Measurements from ENCODE around the gene GSG1L. TPM values are rescaled to one million over a fixed set of nuclear protein-coding genes. Genes with fewer than 3 reads are reported as not detected.
"Not testable (repeated sequence)": the region's sequence is repeated elsewhere in the genome, so short reads cannot be mapped to it uniquely, and the experiment has no call there.

GSG1L gene
- total RNA-seq, 2 donors from 2014 or later = 0.29 TPM; not detected in 1

DNA sequence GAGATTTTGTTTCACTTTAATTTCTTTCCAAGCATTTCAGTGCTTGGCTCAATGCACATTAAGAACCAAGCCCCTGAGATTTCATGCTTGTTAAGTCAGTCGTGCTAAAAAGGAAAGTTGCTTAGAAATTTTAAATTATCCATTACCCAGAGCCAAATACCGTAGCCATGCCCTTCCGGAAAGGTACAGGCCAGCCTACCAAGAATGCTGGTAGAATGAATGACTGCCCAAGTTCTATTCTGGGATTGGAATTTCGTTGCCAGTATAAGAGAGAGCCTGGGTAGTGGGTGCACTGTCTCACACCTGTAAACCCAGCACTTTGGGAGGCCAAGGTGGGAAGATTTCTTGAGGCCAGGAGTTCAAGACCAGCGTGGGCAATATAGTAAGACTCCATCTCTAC lies 319.6 kb downstream of the GSG1L start:
- Mint-ChIP-seq H3K4me3 (no peak overlapping the region), H3K27me3 (no peaks in the 10 kb centered on the region), H3K4me1 (peaks cover 4% of the 10 kb centered on the region), H3K36me3 (ENCODE audit: low read depth) (peaks cover 5% of the 10 kb centered on the region), H3K9me3 (no peaks in the 10 kb centered on the region), H3K27ac (no peak overlapping the region)
- no peak for ATAC-seq (replicated peaks)

GRCh38 chr16:27743001-27743400 lies 320.5 kb downstream of the GSG1L start:
- not testable (repeated sequence) for ATAC-seq (replicated peaks); H3K36me3 Mint-ChIP-seq (ENCODE audit: low read depth); H3K4me1 Mint-ChIP-seq; H3K4me3 Mint-ChIP-seq; H3K9me3 Mint-ChIP-seq; H3K27me3 Mint-ChIP-seq; H3K27ac Mint-ChIP-seq

GRCh38 chr16:27742333-27742732 lies 321.2 kb downstream of the GSG1L start:
- peaks cover 5% of the 10 kb centered on the region for H3K36me3 Mint-ChIP-seq (ENCODE audit: low read depth)
- H3K9me3 Mint-ChIP-seq = no peaks in the 10 kb centered on the region
- no peaks in the 10 kb centered on the region for H3K27me3 Mint-ChIP-seq
- no peak overlapping the region for H3K27ac Mint-ChIP-seq
- H3K4me1 Mint-ChIP-seq = no peaks in the 10 kb centered on the region
- H3K4me3 Mint-ChIP-seq = no peak overlapping the region
- ATAC-seq (replicated peaks) = no peak

GRCh38 chr16:27740496-27741201 lies 322.9 kb downstream of the GSG1L start:
- Mint-ChIP-seq H3K27me3 (no peaks in the 10 kb centered on the region), H3K4me3 (no peak overlapping the region), H3K36me3 (ENCODE audit: low read depth) (peaks cover 5% of the 10 kb centered on the region)

DNA sequence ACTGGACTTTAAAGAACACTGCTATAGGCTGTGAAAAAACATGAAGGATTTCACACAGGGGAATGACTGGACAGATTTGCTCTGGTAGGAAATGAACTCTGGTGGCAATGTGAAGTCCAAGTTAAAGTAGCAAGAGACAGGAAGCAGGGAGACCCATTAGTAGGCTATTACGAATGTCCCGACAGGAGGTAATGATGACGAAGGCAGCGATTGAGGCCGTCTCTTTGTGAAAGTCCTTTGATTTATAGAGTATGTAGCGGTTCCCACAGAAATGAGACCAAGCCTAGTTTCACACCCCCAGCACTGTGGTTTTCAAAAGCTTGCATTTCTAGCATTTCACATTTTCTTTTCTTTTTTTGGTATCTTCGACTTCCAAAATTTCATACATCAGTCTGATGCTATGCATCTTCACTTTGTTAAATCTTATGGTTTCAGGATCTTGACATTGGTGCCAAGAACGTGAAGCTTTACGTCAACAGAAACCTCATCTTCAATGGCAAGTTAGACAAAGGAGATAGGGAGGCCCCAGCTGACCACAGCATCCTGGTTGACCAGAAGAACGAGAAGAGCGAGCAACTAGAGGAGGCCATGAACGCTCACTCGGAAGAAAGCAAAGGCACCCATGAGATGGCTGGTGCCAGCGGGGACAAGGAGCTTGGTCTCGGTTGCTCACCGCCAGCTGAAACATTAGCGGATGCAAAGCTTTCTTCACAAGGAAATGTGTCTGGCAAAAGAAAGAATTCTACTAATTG lies 323.7 kb downstream of the GSG1L start:
- peaks cover 5% of the 10 kb centered on the region for H3K36me3 Mint-ChIP-seq (ENCODE audit: low read depth)

More at GRCh38 chr16:27740496-27741201, 322.9 kb downstream of the GSG1L start:
- Mint-ChIP-seq H3K9me3 (no peaks in the 10 kb centered on the region), H3K27ac (no peak overlapping the region), H3K4me1 (no peaks in the 10 kb centered on the region)
- no peak for ATAC-seq (replicated peaks)

GRCh38 chr16:27738596-27738995 lies 324.9 kb downstream of the GSG1L start:
- no peaks in the 10 kb centered on the region for H3K4me1 Mint-ChIP-seq
- peaks cover 5% of the 10 kb centered on the region for H3K36me3 Mint-ChIP-seq (ENCODE audit: low read depth)
- ATAC-seq (replicated peaks) = no peak
- H3K27me3 Mint-ChIP-seq = no peaks in the 10 kb centered on the region
- no peak overlapping the region for H3K27ac Mint-ChIP-seq
- no peak overlapping the region for H3K4me3 Mint-ChIP-seq
- no peaks in the 10 kb centered on the region for H3K9me3 Mint-ChIP-seq

More for the DNA sequence above, 323.7 kb downstream of the GSG1L start:
- no peaks in the 10 kb centered on the region for H3K27me3 Mint-ChIP-seq
- no peak overlapping the region for H3K27ac Mint-ChIP-seq
- no peak overlapping the region for H3K4me3 Mint-ChIP-seq
- no peaks in the 10 kb centered on the region for H3K9me3 Mint-ChIP-seq
- no peaks in the 10 kb centered on the region for H3K4me1 Mint-ChIP-seq
- ATAC-seq (replicated peaks) = no peak

Other genes with a start within 250 kb of the GSG1L start
- gene XPO6, start 148.3 kb upstream of the GSG1L start, total RNA-seq = 100 to 1,000 TPM; 238 to 263 TPM
- 10 to 100 TPM in 1 of 2 donors, 1 to 10 TPM in 1; 1.7 to 17.6 TPM for gene SBK1, start 228.8 kb upstream of the GSG1L start, total RNA-seq

Measured in activated T-helper 17 cell treated with anti-CD3 and anti-CD28 coated beads, Interleukin-2, amount 50 U/mL, for 72 hours (primary cell).